ENCODE measurements around the gene EIF1AD.
A peak's percentile ranks its signal among the peaks of the same experiment; 100 is the strongest.

Gene EIF1AD

DNA sequence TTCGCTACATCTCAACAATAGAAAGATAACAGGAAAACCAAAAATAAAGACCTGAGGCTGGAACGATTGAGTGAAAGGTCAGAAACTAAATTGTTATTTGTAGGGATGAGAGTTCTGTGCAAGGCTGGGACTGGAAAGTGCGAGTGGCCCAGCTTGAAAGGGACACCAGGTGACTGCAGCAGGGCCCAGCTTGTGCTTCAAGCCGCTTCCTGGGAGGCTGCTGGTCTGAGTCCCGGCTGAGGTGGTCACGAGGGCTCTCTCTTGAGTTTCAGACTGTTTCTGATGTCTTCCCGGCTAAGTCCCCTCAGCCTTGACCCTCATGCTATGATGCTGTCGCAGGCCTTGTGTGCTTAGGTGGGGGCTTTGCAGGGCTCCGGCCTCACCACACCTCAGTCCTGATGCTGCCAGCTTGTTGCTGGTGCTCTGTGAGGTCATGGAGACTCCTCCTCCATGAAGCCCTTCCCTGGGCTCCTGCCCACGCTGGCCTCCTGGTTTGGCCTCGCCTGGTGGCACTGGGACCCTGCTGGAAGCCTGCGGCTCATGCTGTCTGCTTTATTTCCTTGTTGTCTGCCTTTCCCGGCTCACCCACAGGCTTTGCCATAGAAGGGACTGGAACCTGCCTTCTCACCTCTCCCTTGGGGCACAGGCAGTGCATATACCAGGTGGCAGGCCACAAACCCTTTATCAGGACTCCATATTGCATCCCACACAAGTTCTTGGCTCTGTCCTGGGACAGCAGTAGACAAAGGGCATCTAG is 4.4 kb upstream of the EIF1AD start:
- DNase-seq (ENCODE audit: extremely low read depth in 1 of 2, low read depth in 1 of 2), result no peak

DNA sequence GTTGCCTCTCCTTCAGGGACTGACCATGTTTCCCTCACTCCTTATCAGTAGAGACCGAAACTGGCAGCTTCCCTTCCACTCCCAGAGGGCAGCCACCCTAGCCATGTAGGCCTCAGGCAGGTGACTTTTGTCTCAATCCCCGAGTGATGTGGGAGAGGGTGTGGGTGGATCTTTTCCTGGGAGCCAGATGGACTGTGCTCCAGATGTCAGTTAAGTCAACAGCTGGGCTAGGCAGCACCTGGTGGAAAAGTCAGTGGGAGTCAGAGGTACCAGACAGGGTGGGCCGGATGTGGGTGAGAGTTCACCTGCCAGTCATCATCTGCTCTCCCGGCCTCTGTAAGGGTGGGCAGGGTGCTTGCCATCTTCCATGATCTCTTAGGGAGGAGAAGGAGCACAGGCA is 2.2 kb upstream of the EIF1AD start:
- no peak for DNase-seq (ENCODE audit: extremely low read depth in 1 of 2, low read depth in 1 of 2)

GRCh38 chr11:66003291-66003690 is 1.3 kb upstream of the EIF1AD start:
- DNase-seq (ENCODE audit: extremely low read depth in 1 of 2, low read depth in 1 of 2), result no peak

DNA sequence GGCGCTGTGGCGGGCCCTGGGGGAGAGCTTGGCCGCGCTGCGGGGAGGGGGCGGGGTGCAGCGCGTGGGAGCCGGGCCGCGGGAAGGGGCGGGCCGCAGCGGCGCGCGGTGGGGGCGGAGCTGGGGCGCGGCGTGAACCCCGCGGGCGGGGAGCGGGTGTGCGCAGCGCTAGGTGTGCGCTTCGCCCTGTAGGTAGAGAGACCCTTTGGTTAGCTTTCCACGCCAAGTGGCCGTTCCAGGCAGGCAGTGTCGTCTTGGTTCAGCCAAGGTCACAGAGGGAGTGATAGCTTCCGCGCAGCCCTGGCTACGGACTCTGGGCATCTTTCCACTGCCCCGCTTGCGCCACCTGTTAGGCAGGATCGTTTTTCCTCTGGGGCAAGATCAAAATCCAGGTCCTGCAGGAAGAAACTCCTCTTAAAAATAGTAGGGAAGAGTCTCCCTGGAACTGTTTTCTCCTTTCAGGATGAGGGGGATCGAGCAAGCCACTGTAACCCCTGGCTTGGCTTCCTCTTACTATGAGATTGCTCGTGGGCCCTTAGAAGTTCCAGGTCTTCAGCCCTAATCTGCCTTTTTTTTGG is 780 bp upstream of the EIF1AD start:
- DNase-seq (ENCODE audit: extremely low read depth in 1 of 2, low read depth in 1 of 2), result no peak

DNA sequence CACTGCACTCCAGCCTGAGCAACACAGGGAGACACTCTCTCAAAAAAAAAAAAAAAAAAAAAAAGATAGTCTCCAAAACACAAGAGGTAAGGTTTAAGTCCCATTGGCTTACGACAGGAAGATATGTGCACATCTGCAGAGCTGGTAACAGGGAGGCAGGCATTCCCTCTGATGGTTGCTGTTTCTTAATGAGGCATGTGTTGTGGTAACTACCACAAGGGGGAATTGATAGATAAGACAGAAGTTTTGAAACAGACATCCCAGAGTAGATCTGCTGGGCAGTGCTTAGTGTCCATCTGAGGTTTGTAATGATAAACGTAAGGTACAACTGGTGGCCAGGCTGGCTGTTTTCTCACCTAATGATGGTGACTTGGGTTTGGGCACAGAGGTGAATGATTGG is 4.7 kb downstream of the EIF1AD start:
- DNase-seq (ENCODE audit: extremely low read depth in 1 of 2, low read depth in 1 of 2), result no peak

- no peak for DNase-seq (ENCODE audit: extremely low read depth in 1 of 2, low read depth in 1 of 2)
These were observed 9.9 kb downstream of the EIF1AD start for GRCh38 chr11:65992056-65992455.

DNA sequence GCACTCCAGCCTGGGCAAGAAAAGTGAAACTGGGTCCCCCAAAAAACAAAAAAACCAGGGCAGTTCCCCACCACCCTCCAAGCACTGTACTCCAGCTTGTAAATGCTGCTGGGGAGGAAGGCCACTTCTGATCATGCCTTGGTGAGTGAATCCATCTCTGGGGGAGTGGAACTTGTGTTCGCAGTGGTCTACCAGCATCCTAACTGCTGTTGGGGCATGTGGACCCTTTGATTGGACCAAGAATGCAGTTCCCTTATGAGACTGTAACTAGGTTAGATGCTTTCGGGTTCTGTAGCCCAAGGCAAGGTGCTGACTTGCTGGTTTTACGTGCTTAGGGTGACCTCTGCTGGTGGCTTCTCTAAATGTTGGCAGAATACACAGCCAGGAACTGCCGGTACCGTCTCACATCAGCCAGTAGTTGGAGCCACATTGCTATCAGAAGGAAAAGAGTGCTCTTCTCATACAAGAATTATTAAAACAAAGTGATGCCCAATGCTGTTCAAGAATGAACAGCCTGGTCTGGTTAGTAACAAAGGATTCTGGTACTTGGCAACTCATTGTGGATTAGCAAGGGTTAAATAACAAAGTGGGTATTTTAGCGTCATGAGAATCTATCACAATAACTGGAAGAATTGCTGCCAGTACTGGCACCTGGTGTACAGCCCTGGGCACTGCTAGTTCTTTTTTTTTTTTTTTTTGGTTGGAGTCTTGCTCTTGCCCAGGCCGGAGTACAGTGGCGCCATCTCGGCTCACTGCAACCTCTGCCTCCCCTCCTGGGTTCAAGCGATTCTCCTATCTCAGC is 13.0 kb downstream of the EIF1AD start:
- peak; percentile 71 to 81 for DNase-seq (ENCODE audit: extremely low read depth in 1 of 2, low read depth in 1 of 2)

GRCh38 chr11:65987336-65987735 is 14.6 kb downstream of the EIF1AD start:
- DNase-seq (ENCODE audit: extremely low read depth in 1 of 2, low read depth in 1 of 2), result no peak

GRCh38 chr11:65983589-65983987 is 18.4 kb downstream of the EIF1AD start:
- DNase-seq (ENCODE audit: extremely low read depth in 1 of 2, low read depth in 1 of 2), result no peak

GRCh38 chr11:65982824-65983588 is 19.0 kb downstream of the EIF1AD start:
- no peak for DNase-seq (ENCODE audit: extremely low read depth in 1 of 2, low read depth in 1 of 2)

DNA sequence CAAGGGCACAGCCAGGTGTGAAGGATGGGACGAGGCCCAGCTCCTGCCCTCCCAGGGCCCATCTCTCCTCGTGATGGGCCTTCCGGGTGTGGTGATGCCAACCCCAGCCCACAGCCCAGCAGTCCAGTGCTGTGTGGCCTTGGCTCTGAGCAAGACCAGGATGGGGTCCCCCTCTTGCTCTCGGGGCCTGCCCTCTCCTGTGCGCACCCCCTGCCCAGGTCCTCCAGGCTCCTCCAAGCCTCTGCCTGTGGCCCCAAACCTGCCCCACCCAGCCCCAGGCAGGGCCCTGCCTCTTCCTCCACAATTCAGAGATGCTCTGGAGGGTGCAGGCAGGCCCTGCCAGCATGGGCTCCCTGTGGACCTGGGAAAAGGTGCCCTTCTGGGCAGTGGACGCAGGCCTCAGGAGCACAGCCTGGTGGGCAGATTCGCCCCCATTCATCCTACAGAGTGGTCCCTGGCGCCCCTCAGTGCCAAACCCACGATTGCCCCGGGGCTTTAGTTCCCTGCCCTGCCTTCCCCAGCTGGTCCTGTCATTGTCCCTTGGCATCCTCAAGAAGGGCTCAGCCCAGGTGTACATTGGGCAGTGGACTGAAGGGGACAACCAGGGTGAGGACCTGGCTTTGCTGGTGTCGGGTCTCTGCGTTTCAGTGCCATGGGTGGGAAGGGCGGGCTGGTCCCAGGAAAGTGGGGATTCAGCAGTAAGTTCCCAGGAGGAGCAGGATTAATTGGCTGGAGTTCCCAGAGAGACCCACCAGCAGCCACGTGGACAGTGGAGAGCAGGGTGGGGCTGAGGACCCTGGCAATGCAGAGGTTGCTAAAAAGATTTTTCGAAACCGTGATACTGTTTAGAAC is 19.8 kb downstream of the EIF1AD start:
- DNase-seq (ENCODE audit: extremely low read depth in 1 of 2, low read depth in 1 of 2), result no peak

- DNase-seq (ENCODE audit: extremely low read depth in 1 of 2, low read depth in 1 of 2), result no peak
These were observed 20.7 kb downstream of the EIF1AD start for GRCh38 chr11:65981101-65981740.

GRCh38 chr11:65979261-65979759 is 22.6 kb downstream of the EIF1AD start:
- no peak for DNase-seq (ENCODE audit: extremely low read depth in 1 of 2, low read depth in 1 of 2)

DNA sequence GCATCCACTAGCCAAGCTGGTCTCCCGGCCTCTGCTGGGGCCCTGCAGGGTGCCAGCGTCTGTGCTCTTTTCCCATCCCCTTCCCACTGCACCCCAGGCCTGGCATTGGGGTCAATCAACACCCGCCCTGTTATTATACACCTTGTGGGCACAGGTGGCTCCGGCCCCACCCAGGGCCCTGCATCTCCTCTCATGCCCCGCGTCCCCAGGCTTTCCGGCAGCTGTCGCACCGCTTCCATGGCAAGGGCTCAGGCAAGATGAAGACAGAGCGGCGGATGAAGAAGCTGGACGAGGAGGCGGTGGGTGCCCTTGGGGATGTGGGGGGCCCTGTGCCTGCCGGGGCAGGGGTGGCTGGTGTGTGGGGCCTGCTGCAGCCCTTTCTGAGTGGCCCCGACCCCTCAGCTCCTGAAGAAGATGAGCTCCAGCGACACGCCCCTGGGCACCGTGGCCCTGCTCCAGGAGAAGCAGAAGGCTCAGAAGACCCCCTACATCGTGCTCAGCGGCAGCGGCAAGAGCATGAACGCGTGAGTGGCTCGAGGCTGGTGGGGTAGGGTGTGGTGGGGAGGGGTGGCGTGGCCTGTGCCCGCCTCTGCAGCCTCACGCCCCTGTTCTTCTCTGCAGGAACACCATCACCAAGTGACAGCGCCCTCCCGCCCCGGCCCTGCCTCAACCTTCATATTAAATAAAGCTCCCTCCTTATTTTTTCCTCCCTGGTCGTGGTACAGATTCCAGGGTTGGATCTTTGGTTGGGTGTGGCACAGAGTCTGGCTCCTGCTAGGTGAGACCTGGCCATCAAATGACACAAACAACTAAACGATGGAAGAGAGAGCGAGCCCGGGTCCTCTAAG is 23.3 kb downstream of the EIF1AD start:
- no peak for DNase-seq (ENCODE audit: extremely low read depth in 1 of 2, low read depth in 1 of 2)

- DNase-seq (ENCODE audit: extremely low read depth in 1 of 2, low read depth in 1 of 2), result no peak
These were observed 24.2 kb downstream of the EIF1AD start for GRCh38 chr11:65977621-65978390.

- DNase-seq (ENCODE audit: extremely low read depth in 1 of 2, low read depth in 1 of 2), result no peak
These were observed 25.5 kb downstream of the EIF1AD start for GRCh38 chr11:65976216-65977176.

DNA sequence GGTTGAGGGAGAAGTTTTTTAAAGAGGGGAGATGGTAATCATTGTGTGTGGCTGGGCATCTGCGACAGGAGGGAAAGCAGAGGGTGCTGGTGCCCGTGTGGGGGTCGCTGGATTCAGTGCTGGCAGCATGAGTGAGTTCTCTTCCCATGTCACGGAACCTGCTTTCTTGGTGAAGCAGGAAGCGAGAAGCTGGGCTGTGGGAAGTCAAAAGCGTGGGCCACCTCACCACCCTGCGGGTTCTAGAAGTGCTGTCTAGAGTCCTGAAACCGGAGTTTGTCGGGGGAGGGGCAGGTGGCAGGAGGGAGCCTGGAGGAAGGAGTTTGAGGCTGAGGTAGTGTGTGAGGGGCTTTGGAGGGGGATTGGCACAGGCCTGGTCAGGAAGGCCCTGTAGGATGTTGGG is 26.2 kb downstream of the EIF1AD start:
- DNase-seq (ENCODE audit: extremely low read depth in 1 of 2, low read depth in 1 of 2), result no peak
